GM18867 (cell line): Measurements from ENCODE around the gene SMYD3.

Source experiments
- ATAC-seq: cut with Tn5 transposase; IDR thresholded peaks from one replicate; pipeline ENCODE4 v1.9.1; 2021; ENCODE audit warnings: mild to moderate bottlenecking, moderate library complexity; ENCODE audit not compliant: unreplicated experiment

SMYD3 gene

GRCh38 chr1:246158131-246158530 is 348.9 kb downstream of the SMYD3 start:
- ATAC-seq = no peak

- ATAC-seq = no peak
These were observed 349.6 kb downstream of the SMYD3 start for GRCh38 chr1:246157516-246157915.

- ATAC-seq = no peak
These were observed 350.2 kb downstream of the SMYD3 start for GRCh38 chr1:246156847-246157246.

GRCh38 chr1:246155923-246156322 is 351.2 kb downstream of the SMYD3 start:
- ATAC-seq = no peak

GRCh38 chr1:246153796-246154212 is 353.3 kb downstream of the SMYD3 start:
- ATAC-seq = no peak

- no peak for ATAC-seq
These were observed 354.1 kb downstream of the SMYD3 start for GRCh38 chr1:246152986-246153431.

- ATAC-seq = no peak
These were observed 355.2 kb downstream of the SMYD3 start for GRCh38 chr1:246151796-246152434.

GRCh38 chr1:246149543-246149942 is 357.5 kb downstream of the SMYD3 start:
- no peak for ATAC-seq

GRCh38 chr1:246147524-246148461 is 359.3 kb downstream of the SMYD3 start:
- ATAC-seq = no peak

- no peak for ATAC-seq
These were observed 360.1 kb downstream of the SMYD3 start for GRCh38 chr1:246146804-246147523.

- no peak for ATAC-seq
These were observed 361.2 kb downstream of the SMYD3 start for GRCh38 chr1:246145900-246146299.

- no peak for ATAC-seq
These were observed 362.1 kb downstream of the SMYD3 start for GRCh38 chr1:246144931-246145330.

- no peak for ATAC-seq
These were observed 364.7 kb downstream of the SMYD3 start for GRCh38 chr1:246142320-246142893.

GRCh38 chr1:246141306-246141705 is 365.8 kb downstream of the SMYD3 start:
- ATAC-seq = no peak

- no peak for ATAC-seq
These were observed 367.3 kb downstream of the SMYD3 start for GRCh38 chr1:246139745-246140182.

- ATAC-seq = no peak
These were observed 368.3 kb downstream of the SMYD3 start for GRCh38 chr1:246138781-246139180.

- no peak for ATAC-seq
These were observed 370.6 kb downstream of the SMYD3 start for GRCh38 chr1:246136477-246136876.

GRCh38 chr1:246134789-246135188 is 372.3 kb downstream of the SMYD3 start:
- ATAC-seq = no peak

GRCh38 chr1:246131095-246131494 is 376.0 kb downstream of the SMYD3 start:
- ATAC-seq = no peak

- ATAC-seq = no peak
These were observed 378.5 kb downstream of the SMYD3 start for GRCh38 chr1:246128494-246129069.

- ATAC-seq = no peak
These were observed 380.5 kb downstream of the SMYD3 start for GRCh38 chr1:246126580-246126979.
